ENCODE data around the gene TOR4A. TPM values are rescaled to one million over a fixed set of nuclear protein-coding genes. Genes with fewer than 3 reads are reported as not detected.

Gene TOR4A
- total and polyA plus RNA-seq, 9 of the 15 experiments (the other 6 are each of a cell fraction or from before 2014, with no cell fraction given) = 3.9 to 49.2 (median 8.8) TPM

DNA sequence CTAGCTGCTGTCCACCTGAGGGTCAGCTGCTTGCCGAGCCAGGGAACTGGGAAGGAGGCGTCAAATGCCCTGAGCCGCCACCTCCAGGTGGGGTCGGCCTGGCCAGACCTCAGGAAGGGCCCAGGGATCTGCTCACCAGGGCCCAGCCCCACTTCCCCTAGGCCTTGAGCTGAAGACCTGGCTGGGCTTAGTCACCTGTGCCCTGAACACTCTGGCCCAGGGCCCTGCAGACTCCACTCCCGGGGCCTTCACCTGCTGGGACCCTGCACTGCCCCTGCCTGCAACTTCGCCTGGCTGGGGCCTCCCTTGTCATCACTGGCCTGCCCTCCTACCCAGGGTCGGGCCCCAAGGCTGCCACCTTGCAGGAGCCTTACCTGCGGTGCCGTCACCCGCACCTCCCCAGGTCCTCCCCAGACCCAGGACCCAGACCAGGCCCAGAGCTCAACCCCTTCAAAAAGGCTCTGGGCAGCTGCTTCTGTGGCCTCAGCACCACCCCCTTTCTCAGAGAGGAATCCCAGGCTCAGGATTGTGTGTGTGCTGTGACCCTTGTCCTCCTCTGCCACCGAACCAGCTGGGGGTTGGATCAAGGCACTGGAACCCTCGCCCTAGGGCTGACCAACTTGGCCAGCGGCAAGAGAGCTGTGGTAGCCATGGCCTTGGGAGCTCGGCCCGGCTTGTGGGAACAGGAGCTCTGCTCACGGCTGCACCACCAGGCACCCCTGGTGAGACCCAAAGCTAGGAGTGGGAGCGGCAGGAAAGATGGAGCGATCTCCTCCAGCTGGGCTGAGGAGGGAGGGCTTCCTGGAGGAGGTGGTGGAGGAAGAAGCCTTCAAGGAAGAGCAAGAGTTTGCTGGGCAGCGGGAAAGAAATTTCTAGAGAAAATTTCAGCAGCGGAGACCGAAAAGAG, 23.6 kb upstream of the TOR4A start (continued):
- TF ChIP-seq, protein P1, sequence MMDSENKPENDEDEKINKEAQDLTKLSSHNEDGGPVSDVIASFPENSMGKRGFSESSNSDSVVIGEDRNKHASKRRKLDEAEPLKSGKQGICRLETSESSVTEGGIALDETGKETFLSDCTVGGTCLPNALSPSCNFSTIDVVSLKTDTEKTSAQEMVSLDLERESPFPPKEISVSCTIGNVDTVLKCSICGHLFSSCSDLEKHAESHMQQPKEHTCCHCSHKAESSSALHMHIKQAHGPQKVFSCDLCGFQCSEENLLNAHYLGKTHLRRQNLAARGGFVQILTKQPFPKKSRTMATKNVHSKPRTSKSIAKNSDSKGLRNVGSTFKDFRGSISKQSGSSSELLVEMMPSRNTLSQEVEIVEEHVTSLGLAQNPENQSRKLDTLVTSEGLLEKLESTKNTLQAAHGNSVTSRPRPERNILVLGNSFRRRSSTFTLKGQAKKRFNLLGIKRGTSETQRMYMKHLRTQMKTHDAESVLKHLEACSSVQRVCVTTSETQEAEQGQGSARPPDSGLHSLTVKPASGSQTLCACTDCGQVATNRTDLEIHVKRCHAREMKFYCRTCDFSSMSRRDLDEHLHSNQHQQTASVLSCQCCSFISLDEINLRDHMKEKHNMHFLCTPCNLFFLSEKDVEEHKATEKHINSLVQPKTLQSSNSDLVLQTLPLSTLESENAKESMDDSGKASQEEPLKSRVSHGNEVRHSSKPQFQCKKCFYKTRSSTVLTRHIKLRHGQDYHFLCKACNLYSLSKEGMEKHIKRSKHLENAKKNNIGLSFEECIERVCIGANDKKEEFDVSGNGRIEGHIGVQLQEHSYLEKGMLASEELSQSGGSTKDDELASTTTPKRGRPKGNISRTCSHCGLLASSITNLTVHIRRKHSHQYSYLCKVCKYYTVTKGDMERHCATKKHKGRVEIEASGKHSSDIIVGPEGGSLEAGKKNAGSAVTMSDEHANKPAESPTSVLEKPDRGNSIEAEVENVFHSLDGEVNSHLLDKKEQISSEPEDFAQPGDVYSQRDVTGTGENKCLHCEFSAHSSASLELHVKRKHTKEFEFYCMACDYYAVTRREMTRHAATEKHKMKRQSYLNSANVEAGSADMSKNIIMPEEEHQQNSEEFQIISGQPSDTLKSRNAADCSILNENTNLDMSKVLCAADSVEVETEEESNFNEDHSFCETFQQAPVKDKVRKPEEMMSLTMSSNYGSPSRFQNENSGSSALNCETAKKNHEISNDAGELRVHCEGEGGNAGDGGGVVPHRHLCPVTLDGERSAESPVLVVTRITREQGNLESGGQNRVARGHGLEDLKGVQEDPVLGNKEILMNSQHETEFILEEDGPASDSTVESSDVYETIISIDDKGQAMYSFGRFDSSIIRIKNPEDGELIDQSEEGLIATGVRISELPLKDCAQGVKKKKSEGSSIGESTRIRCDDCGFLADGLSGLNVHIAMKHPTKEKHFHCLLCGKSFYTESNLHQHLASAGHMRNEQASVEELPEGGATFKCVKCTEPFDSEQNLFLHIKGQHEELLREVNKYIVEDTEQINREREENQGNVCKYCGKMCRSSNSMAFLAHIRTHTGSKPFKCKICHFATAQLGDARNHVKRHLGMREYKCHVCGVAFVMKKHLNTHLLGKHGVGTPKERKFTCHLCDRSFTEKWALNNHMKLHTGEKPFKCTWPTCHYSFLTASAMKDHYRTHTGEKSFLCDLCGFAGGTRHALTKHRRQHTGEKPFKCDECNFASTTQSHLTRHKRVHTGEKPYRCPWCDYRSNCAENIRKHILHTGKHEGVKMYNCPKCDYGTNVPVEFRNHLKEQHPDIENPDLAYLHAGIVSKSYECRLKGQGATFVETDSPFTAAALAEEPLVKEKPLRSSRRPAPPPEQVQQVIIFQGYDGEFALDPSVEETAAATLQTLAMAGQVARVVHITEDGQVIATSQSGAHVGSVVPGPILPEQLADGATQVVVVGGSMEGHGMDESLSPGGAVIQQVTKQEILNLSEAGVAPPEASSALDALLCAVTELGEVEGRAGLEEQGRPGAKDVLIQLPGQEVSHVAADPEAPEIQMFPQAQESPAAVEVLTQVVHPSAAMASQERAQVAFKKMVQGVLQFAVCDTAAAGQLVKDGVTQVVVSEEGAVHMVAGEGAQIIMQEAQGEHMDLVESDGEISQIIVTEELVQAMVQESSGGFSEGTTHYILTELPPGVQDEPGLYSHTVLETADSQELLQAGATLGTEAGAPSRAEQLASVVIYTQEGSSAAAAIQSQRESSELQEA (IDR thresholded peaks at IDR 0.05; ENCODE audit: low read depth) = no peak
- TF ChIP-seq ZNF77 (CRISPR knock-in tag; IDR thresholded peaks at IDR 0.05) (no peak), DMBX1 (CRISPR knock-in tag; IDR thresholded peaks at IDR 0.05; ENCODE audit: borderline replicate concordance) (no peak), ZNF3 (CRISPR knock-in tag; IDR thresholded peaks at IDR 0.05) (no peak), TAL1 (IDR thresholded peaks at IDR 0.05) (no peak), NELFE (IDR thresholded peaks at IDR 0.05; ENCODE audit: insufficient read depth, insufficient read length) (no peak), NFIC (IDR thresholded peaks at IDR 0.05) (no peak), PRMT5 (CRISPR knock-in tag; IDR thresholded peaks at IDR 0.05) (no peak), ZNF174 (CRISPR knock-in tag; IDR thresholded peaks at IDR 0.05) (no peak), HNRNPL (IDR thresholded peaks at IDR 0.05; ENCODE audit: low read depth, low read length) (no peak), ZNF696 (CRISPR knock-in tag; conservative IDR thresholded peaks at IDR 0.05) (no peak), TSC22D4 (tag; IDR thresholded peaks at IDR 0.05) (no peak), ZBED1 (IDR thresholded peaks at IDR 0.05) (no peak), TCF7 (IDR thresholded peaks at IDR 0.05; ENCODE audit: borderline replicate concordance) (no peak), EP400 (IDR thresholded peaks at IDR 0.05) (no peak), EHMT2 (IDR thresholded peaks at IDR 0.05) (no peak)
- TF ChIP-seq, protein P2, sequence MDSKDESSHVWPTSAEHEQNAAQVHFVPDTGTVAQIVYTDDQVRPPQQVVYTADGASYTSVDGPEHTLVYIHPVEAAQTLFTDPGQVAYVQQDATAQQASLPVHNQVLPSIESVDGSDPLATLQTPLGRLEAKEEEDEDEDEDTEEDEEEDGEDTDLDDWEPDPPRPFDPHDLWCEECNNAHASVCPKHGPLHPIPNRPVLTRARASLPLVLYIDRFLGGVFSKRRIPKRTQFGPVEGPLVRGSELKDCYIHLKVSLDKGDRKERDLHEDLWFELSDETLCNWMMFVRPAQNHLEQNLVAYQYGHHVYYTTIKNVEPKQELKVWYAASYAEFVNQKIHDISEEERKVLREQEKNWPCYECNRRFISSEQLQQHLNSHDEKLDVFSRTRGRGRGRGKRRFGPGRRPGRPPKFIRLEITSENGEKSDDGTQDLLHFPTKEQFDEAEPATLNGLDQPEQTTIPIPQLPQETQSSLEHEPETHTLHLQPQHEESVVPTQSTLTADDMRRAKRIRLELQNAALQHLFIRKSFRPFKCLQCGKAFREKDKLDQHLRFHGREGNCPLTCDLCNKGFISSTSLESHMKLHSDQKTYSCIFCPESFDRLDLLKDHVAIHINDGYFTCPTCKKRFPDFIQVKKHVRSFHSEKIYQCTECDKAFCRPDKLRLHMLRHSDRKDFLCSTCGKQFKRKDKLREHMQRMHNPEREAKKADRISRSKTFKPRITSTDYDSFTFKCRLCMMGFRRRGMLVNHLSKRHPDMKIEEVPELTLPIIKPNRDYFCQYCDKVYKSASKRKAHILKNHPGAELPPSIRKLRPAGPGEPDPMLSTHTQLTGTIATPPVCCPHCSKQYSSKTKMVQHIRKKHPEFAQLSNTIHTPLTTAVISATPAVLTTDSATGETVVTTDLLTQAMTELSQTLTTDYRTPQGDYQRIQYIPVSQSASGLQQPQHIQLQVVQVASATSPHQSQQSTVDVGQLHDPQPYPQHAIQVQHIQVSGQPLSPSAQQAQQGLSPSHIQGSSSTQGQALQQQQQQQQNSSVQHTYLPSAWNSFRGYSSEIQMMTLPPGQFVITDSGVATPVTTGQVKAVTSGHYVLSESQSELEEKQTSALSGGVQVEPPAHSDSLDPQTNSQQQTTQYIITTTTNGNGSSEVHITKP (IDR thresholded peaks at IDR 0.05; ENCODE audit: partially characterized antibody) = no peak
